ENCODE measurements around the gene FOXD4L4. TPM values are rescaled to one million over a fixed set of nuclear protein-coding genes. Genes with fewer than 3 reads are reported as not detected.
"Not testable (repeated sequence)": the region's sequence is repeated elsewhere in the genome, so short reads cannot be mapped to it uniquely, and the experiment has no call there.

The FOXD4L4 gene
- 0.16 and 0.26 TPM in 2 replicates for total RNA-seq
- long read RNA-seq: 0 reads

GRCh38 chr9:65737096-65737564 is at the start of gene FOXD4L4:
TSS of gene FOXD4L4 (plus strand) at chr9:65737146. CDS start at chr9:65737146, 0 bp downstream.
- not testable (repeated sequence) for H3K36me3 Mint-ChIP-seq (ENCODE audit: low read depth); DNase-seq (ENCODE audit: low read depth, low spot score); H3K9me3 Mint-ChIP-seq; H3K4me1 Mint-ChIP-seq; H3K4me3 Mint-ChIP-seq; H3K27ac Mint-ChIP-seq (ENCODE audit: unreplicated experiment)
- peaks cover 20% of the 10 kb centered on the region for H3K27me3 Mint-ChIP-seq (ENCODE audit: low read depth)

GRCh38 chr9:65703550-65703949 is 33.4 kb upstream of the FOXD4L4 start:
- H3K36me3 Mint-ChIP-seq (ENCODE audit: low read depth); H3K27ac Mint-ChIP-seq (ENCODE audit: unreplicated experiment); H3K4me3 Mint-ChIP-seq; H3K27me3 Mint-ChIP-seq (ENCODE audit: low read depth); H3K4me1 Mint-ChIP-seq; DNase-seq (ENCODE audit: low read depth, low spot score); H3K9me3 Mint-ChIP-seq: not testable (repeated sequence)

DNA sequence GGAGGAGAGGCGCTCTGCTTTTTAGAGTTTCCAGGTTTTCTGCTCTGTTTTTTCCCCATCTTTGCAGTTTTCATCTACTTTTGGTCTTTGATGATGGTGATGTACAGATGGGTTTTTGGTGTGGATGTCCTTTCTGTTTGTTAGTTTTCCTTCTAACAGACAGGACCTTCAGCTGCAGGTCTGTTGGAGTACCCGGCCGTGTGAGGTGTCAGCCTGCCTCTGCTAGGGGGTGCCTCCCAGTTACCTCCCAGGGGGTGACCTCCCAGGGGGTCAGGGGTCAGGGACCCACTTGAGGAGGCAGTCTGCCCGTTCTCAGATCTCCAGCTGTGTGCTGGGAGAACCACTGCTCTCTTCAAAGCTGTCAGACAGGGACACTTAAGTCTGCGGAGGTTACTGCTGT is 22.5 kb upstream of the FOXD4L4 start:
- H3K9me3 Mint-ChIP-seq; H3K36me3 Mint-ChIP-seq (ENCODE audit: low read depth); DNase-seq (ENCODE audit: low read depth, low spot score): not testable (repeated sequence)

DNA sequence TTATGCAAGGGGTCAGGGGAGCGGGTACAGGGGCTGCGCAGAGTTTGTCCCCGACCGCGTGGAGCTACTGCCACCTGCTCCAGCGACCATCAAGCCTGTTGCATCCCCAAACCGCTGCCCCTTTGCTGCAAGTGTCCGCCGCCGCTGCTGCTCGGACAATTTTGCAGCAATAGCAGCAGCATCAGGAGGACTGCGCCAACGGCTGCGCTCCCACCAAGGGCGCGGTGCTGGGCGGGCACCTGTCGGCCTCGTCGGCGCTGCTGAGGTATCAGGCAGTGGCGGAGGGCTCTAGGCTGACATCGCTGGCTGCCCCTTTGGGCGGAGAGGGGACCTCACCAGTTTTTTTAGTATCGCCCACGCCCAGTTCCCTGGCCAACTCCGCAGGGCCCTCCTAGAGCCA is 1.2 kb downstream of the FOXD4L4 start:
- H3K27ac Mint-ChIP-seq (ENCODE audit: unreplicated experiment); H3K36me3 Mint-ChIP-seq (ENCODE audit: low read depth); DNase-seq (ENCODE audit: low read depth, low spot score); H3K4me3 Mint-ChIP-seq; H3K9me3 Mint-ChIP-seq; H3K4me1 Mint-ChIP-seq: not testable (repeated sequence)
- peaks cover 20% of the 10 kb centered on the region for H3K27me3 Mint-ChIP-seq (ENCODE audit: low read depth)

More for the DNA sequence above, 22.5 kb upstream of the FOXD4L4 start:
- H3K4me1 Mint-ChIP-seq; H3K4me3 Mint-ChIP-seq; H3K27ac Mint-ChIP-seq (ENCODE audit: unreplicated experiment); H3K27me3 Mint-ChIP-seq (ENCODE audit: low read depth): not testable (repeated sequence)

Other genes starting within 250 kb of the FOXD4L4 start
- 34.5 and 35.6 TPM in 2 replicates for gene ZNG1E, start 61.2 kb upstream of the FOXD4L4 start, total RNA-seq

Measured in neural crest cell (in vitro differentiated cells).